Measurements from ENCODE around the gene LYRM4. TPM values are rescaled to one million over a fixed set of nuclear protein-coding genes. Genes with fewer than 3 reads are reported as not detected.

Gene LYRM4
- total RNA-seq, 1 experiment from 2014 or later = 44.3 TPM

- no peaks in the 10 kb centered on the region for H3K9me3 ChIP-seq (ENCODE audit: control insufficient read depth, low read depth, low read length)
- H3K79me2 ChIP-seq (ENCODE audit: insufficient read depth, low read length) = no peaks in the 10 kb centered on the region
- WGBS (ENCODE audit: extremely low coverage, insufficient read length, low lambda C conversion rate) = no CpG with 5 or more reads among the region's 12 CpGs
- H4K91ac ChIP-seq (ENCODE audit: insufficient read length, low read depth, low read length) = no peak overlapping the region
- H3K27me3 ChIP-seq (ENCODE audit: insufficient read depth, low read length) = no peaks in the 10 kb centered on the region
- no peaks in the 10 kb centered on the region for H3K79me1 ChIP-seq (ENCODE audit: insufficient read depth, low read depth, low read length, poor library complexity, severe bottlenecking)
- peaks cover 3% of the 10 kb centered on the region; the same call in 1 of the 2 replicates for H3K4me1 ChIP-seq (ENCODE audit: insufficient read depth, low read length)
- H3K27ac ChIP-seq (ENCODE audit: insufficient read length, low read depth, low read length) = no peak overlapping the region
- no peak overlapping the region for H3K14ac ChIP-seq (ENCODE audit: insufficient read depth, low read length)
- H3K56ac ChIP-seq (ENCODE audit: insufficient read length, low read depth, low read length) = no peak overlapping the region
- peaks cover 10 to 19% of the 10 kb centered on the region in 2 experiments for H3K4me1 Mint-ChIP-seq
- no peak overlapping the region for H2BK12ac ChIP-seq (ENCODE audit: insufficient read length, low read depth, low read length)
- H2AFZ ChIP-seq (ENCODE audit: low read length) = no peak overlapping the region
- H4K8ac ChIP-seq (replicated peaks; ENCODE audit: insufficient read length, low read depth, low read length) = no peak overlapping the region
- no peak overlapping the region for H3K23ac ChIP-seq (ENCODE audit: insufficient read length, low read depth, low read length)
- H2BK15ac ChIP-seq (ENCODE audit: low read depth, low read length) = no peak overlapping the region
- H3K4me2 ChIP-seq (ENCODE audit: insufficient read depth, insufficient read length, low read length) = no peak overlapping the region
- no peaks in the 10 kb centered on the region for H3K9me3 Mint-ChIP-seq
- H3K18ac ChIP-seq (ENCODE audit: insufficient read length, low read depth, low read length) = no peak overlapping the region
- no peak overlapping the region for H3T11ph ChIP-seq (ENCODE audit: low read length)
- peaks cover 3% of the 10 kb centered on the region for H3K27me3 Mint-ChIP-seq (ENCODE audit: low read depth)
- H2BK5ac ChIP-seq (ENCODE audit: insufficient read length, low read length) = no peak overlapping the region
- H2BK20ac ChIP-seq (ENCODE audit: low read depth, low read length, poor library complexity, severe bottlenecking) = no peak overlapping the region
- H2AK5ac ChIP-seq (ENCODE audit: insufficient read length, low read length) = no peak overlapping the region
- H3K4ac ChIP-seq (ENCODE audit: low read depth, low read length) = no peak overlapping the region
- H3K9ac ChIP-seq (ENCODE audit: extremely low read depth, insufficient read length, low read length) = no peak overlapping the region
- no peak overlapping the region for H2BK120ac ChIP-seq (ENCODE audit: low read depth, low read length, poor library complexity, severe bottlenecking)
- no peak overlapping the region for H4K5ac ChIP-seq (ENCODE audit: insufficient read length, low read depth, low read length)
- no peaks in the 10 kb centered on the region for H4K20me1 ChIP-seq (ENCODE audit: control insufficient read depth, insufficient read depth, insufficient read length)
- no peak overlapping the region for H3K27ac Mint-ChIP-seq
- no peak for DNase-seq
- H3K36me3 Mint-ChIP-seq (ENCODE audit: insufficient read depth in 1 of 3, low read depth in 3 of 3) = no peaks in the 10 kb centered on the region
- TF ChIP-seq, protein P1, sequence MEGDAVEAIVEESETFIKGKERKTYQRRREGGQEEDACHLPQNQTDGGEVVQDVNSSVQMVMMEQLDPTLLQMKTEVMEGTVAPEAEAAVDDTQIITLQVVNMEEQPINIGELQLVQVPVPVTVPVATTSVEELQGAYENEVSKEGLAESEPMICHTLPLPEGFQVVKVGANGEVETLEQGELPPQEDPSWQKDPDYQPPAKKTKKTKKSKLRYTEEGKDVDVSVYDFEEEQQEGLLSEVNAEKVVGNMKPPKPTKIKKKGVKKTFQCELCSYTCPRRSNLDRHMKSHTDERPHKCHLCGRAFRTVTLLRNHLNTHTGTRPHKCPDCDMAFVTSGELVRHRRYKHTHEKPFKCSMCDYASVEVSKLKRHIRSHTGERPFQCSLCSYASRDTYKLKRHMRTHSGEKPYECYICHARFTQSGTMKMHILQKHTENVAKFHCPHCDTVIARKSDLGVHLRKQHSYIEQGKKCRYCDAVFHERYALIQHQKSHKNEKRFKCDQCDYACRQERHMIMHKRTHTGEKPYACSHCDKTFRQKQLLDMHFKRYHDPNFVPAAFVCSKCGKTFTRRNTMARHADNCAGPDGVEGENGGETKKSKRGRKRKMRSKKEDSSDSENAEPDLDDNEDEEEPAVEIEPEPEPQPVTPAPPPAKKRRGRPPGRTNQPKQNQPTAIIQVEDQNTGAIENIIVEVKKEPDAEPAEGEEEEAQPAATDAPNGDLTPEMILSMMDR (conservative IDR thresholded peaks at IDR 0.05) = no peak
- H3K23me2 ChIP-seq (ENCODE audit: insufficient read length, low read depth, low read length, poor library complexity, severe bottlenecking) = no peaks in the 10 kb centered on the region
- no peak overlapping the region for H3K4me3 Mint-ChIP-seq
Observed at GRCh38 chr6:5139828-5140771, 120.7 kb downstream of the LYRM4 start.

All from H9 (cell line).